ENCODE data around the gene ZSWIM9.
A peak's percentile ranks its signal among the peaks of the same experiment; 100 is the strongest.

Gene ZSWIM9

DNA sequence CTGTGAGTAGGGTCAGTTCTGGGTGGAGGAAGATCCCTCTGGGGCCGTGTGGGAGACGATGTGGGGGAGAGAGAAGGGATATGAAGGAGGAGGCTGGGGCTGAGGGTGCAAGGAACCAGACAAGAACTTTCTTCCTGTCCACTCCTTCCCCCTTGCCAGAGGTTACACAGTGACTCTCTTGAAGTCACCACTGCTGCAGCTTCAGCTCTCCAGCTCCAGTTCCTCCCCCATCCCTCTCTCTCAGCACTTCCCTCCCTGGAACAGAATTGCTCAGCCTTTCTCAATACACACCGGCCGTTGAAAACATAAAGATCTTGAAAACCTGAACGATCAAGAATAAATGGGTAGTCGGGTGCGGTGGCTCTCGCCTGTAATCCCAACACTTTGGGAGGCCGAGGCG is 5.1 kb downstream of the ZSWIM9 start:
- no peak for DNase-seq

DNA sequence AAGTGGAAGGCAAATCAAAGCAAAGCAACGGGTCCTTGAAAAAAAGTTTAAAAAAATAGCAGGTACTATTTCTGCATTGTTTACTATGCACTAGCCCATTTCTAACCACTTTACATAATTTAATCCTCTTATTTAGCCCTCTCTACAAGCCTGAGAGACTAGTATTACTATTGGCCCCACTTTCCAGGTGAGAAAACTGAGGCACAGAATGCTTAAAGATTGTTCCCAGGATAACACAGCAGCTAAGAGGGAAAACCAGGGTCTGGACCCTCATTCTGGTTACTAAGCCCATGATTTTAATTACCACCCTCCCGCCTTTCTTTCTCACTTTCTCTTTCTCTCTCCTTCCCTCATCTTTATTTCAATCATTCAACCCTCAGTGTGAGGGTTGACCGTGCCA is 5.7 kb downstream of the ZSWIM9 start:
- no peak for DNase-seq

- DNase-seq: no peak
Observed at GRCh38 chr19:48181505-48181904, 11.0 kb downstream of the ZSWIM9 start.

GRCh38 chr19:48182434-48182833 is 12.0 kb downstream of the ZSWIM9 start:
- DNase-seq: no peak

DNA sequence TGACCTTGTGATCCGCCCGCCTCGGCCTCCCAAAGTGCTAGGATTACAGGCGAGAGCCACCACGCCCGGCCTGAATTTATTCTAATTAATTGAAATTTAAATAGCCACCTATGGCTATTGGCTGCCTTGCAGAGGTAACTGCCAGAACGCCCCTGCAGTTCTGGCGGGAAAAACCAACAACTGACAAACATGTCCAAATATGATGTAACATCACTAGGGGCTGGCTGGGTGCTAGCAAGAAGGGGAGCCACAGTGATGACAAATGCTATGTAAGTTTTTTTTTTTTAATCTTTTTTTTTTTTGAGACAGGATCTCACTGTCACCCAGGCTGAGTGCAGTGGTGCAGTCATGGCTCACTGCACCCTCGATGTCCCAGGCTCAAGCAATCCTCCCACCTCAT is 12.9 kb downstream of the ZSWIM9 start:
- DNase-seq: no peak

DNA sequence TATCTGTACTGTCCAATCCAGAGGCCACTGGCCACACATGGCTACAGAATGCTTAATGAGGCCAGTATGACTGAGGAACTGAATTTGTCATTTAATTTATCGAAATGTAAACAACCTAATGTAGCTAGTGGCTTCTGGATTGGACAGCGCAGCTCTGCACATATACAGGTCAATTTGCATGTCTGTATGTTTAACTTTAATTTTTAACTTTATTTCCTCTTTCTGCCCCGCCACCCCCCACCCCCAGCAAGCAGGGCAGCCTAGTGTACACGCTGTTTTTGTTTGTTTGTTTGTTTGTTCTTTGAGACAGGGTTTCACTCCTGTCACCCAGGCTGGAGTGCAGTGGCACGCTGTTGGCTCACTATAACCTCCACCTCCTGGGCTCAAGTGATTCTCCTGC is 15.5 kb downstream of the ZSWIM9 start:
- DNase-seq: no peak

DNA sequence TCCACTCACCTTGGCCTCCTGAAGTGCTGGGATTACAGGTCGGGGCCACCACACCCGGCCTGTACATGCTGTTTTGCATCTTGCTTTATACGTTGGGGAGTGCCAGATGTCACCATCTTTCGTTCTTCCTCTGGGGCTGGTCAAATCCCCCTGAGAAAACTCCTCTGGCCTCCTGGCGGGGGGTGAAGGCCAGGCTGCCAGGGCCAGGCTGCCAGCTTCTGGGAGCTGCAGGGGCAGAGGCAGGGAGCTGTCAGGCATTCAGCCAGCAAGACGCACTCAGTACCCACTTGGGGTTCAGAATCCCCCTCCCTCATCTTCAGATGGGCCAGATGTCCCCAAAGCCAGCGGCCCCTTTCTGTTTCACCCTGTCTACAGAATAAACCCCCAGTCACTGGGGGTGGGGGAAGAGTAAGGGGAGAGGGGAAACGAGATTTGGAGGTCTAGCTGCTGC is 16.1 kb downstream of the ZSWIM9 start:
- DNase-seq: no peak

DNA sequence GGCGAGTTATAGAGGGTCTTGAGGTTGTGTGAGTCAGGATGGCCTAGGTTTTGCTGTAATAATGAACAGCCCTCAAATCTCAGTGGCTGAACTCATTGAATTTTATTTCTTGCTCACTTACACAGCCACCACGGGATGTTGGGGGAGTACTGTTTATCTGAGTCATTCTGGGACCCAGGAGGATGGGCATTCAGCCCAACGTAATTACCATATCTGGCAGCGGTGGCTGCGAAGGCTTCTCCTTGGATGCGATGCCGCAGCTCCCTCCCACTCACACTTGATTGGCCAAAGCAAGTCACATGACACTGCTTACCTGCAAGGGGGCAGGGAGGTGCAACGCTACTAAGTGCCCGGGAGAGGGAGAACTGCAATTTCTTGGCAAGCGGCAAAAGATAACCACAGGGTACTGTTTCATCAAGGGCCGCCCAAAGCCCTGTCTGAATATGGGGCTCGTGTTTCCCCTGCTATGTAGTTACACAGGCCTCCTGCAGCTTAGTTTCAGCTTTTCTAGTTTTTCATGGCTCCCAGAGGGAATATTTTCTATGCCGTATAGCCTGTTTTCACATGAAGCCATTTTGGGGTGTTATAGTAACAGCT is 19.9 kb downstream of the ZSWIM9 start:
- no peak for DNase-seq

GRCh38 chr19:48190885-48191284 is 20.4 kb downstream of the ZSWIM9 start:
- DNase-seq: no peak

DNA sequence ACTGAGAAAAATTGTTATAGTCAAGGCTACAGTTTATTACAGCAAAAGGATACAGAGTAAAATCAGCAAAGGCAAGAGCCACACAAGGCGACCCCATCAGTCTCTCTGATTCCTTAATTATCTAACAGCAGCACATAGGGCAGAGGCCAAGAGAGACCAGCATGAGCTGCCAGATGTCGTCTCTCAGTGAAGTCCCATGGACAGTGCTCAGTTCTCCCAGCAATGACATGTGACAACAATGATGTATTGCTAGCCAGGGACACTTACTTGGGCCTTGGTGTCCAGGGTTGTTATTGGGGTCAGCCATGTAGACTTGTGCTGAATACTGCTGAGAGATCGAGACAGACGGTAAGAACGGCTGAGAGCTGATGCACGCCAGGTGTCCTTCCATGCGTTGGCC is 22.3 kb downstream of the ZSWIM9 start:
- DNase-seq: no peak

DNA sequence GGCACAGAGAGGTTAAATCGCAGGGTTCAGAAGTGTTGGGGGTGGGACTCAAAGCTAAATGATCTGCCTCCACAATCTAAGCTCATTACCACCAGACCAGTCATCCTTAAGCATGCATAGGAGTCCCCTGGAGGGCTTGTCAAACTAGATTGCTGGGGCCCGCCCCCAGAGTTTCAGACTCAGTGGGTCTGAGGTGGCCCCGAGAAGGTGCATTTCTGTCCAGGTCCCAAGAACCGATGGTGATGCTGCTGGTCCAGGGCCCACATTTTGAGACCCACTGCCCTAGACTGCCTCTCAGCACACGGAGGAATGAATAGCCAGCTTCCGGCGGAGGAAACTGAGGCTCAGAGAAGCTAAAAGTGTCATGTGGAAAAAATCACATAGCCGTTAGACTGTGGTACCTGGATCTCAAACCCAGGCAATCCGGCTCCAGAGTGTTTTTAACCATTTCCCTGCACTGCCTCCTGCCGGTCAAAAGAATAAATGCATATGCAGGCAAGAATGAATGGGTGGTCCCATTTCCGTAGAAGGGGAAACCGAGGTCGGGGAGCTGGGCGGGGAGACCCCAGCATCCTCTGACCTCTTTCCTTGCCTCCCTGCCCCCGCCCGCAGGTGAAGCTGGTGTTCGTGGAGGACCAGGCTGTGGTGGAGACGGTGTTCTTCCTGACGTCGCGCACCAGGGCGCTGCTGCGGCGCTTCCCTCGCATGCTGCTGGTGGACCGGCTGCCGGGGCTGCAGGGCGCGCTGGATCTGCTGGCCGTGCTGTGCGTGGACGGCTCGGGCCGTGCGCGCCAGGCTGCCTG is 23.8 kb downstream of the ZSWIM9 start:
- DNase-seq: no peak

GRCh38 chr19:48194844-48195830 is 24.7 kb downstream of the ZSWIM9 start:
- DNase-seq: no peak

DNA sequence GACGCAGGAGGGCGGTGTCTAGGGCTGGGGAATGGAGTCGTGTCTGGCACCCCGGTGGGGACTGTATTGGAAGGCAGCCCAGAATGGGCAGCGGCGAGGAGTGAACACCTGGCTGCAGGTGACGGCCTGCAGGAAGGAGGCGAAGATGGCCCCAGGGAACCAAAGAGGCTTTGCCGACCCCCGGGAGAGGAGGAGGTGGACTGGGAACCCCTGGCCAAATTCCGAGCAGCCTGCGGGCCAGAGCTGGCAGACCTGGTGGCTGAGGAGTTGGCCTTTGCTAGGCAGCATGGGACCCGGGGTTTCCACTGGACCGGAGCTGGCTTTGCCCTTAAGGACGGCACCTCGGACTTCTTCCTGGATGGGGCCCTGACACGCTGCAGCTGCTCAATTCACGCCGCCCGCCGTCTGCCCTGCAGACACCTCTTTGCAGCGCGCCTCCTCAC is 25.9 kb downstream of the ZSWIM9 start:
- no peak for DNase-seq

- no peak for DNase-seq
Observed at GRCh38 chr19:48196933-48197665, 26.6 kb downstream of the ZSWIM9 start.

DNA sequence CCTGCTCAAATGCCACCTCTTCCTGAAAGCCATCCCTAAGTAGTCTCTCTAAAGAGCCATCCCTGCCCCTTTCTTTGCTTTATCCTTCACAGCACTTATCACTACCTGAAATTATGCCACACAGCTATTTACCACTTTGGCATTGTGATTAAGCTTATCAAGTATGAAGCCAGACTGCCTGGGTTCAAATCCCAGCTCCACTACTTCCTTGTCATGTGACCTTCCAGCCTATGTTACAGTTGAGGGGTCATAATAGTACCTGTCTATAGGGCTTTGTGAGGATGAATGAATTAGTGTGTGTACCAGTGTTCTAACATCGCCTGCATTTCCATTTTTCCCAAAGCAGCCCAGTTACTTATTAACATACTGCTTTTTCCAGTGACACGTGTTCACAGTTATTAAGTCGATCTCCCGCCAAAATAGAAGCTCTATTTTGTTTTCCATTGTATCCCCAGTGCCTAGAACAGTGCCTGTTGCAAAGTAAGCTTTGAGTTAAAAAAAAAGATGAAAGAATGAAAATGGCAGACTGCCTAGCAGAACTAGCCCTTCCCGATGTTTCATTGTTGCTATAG is 32.8 kb downstream of the ZSWIM9 start:
- DNase-seq: no peak

DNA sequence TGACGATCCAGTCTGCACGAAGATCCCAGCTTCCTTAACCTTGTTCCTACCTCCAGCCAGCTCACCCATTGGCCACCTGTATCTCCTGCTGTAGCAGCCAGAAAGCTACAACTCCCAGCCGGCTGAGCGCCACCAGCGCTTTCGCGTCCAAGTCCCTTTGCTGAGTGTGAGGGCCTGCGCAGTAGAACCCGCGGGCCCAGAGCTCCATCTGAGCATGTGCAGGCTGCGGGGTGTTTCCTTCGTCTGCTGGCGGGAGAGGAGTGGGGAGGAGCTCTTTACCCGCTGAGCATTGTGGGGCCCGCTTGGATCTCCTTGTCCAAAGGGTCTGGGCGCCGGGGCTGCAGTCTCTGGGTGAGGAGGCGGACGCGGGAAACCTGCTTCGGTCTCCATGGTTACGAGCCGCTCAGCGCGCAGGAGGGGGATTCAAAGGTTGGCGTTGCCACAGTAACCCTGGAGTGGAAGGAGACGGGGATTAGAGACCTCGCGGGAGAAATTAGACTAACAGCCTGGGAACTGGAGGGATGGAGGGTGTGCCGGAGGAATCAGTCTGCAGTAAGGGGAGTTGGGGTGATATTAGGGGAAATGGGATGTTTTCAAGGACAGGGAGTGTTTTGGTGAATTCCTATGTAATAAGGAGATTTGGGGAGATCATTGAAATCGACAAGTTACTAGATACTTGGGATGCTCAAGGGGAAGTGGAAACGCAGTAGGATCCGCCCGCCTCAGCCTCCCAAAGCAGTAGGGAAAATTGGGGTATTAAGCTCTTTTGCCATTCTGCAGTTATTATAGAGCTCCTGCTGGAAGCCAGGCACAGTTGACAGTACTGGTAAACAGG is 33.5 kb downstream of the ZSWIM9 start:
- DNase-seq: peak; percentile 95

GRCh38 chr19:48206397-48207093 is 36.1 kb downstream of the ZSWIM9 start:
- no peak for DNase-seq

GRCh38 chr19:48210005-48210404 is 39.5 kb downstream of the ZSWIM9 start:
- DNase-seq: no peak

GRCh38 chr19:48213959-48214358 is 43.5 kb downstream of the ZSWIM9 start:
- no peak for DNase-seq

GRCh38 chr19:48216933-48217332 is 46.5 kb downstream of the ZSWIM9 start:
- no peak for DNase-seq

DNA sequence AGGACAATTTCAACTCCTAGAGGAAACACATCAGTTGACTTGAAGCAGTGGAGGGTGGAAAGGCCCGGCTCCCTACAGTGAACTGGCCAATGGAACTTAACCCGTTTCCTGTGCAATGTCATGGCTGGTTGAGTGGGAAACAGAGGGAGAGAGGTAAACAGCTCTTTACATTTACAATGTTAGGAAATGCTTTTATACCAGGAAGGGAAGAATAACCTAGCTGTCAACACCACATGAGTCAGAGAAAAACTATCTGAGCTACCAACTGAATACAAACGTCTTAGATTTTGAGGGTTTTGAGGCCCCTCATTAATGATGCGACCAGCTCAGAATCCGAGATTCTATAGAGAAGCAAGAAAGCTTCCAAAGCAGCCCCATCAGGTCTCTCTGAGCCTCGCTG is 48.5 kb downstream of the ZSWIM9 start:
- DNase-seq: no peak

Measured in right forelimb (tissue), 1 donor.